Measurements from ENCODE around the gene ZCCHC9.

- TF ChIP-seq EZH2 (IDR thresholded peaks at IDR 0.05; ENCODE audit: insufficient read depth, poor library complexity, severe bottlenecking) (no peak), EZH2phosphoT487 (IDR thresholded peaks at IDR 0.05; ENCODE audit: insufficient read depth, low read depth) (no peak)
Observed at GRCh38 chr5:81353189-81353588, 51.8 kb downstream of the ZCCHC9 start.

Measured in GM23248 (cell line).